Stimulated activated naive CD8-positive, alpha-beta T cell treated with anti-CD3 and anti-CD28 coated beads, Interleukin-15, amount 100 ng/mL, for 72 hours (primary cell): ENCODE measurements around the gene C1S.
"Not testable (repeated sequence)": the region's sequence is repeated elsewhere in the genome, so short reads cannot be mapped to it uniquely, and the experiment has no call there.

Source experiments
- ATAC-seq: fragments of 150-1000 bp; cut with Tn5 transposase; 2 replicates; pipeline ENCODE4 v1.10.0; 2021; ENCODE audit warnings: mild to moderate bottlenecking, moderate library complexity
- DNase-seq, 2 donors: peaks; one replicate each; pipeline ENCODE4 v3.0.0; 2021 to 2022
- H3K27ac Mint-ChIP-seq, 2 donors: one replicate each; pipeline ENCODE4 v1.8.0; 2022; ENCODE audit warnings: mild to moderate bottlenecking in 2 of 2, mixed read lengths in 2 of 2, moderate library complexity in 2 of 2
- H3K27me3 Mint-ChIP-seq: one replicate; pipeline ENCODE4 v1.8.0; 2022; ENCODE audit warnings: mixed read lengths
- H3K4me1 Mint-ChIP-seq: one replicate; pipeline ENCODE4 v1.8.0; 2022; ENCODE audit warnings: mild to moderate bottlenecking, mixed read lengths
- H3K4me3 Mint-ChIP-seq, 2 donors: one replicate each; pipeline ENCODE4 v1.8.0; 2022; ENCODE audit warnings: mild to moderate bottlenecking in 2 of 2, mixed read lengths in 2 of 2, moderate library complexity in 1 of 2
- H3K9me3 Mint-ChIP-seq, 2 donors: one replicate each; pipeline ENCODE4 v1.8.0; 2022; ENCODE audit warnings: mixed read lengths in 2 of 2

The C1S gene

DNA sequence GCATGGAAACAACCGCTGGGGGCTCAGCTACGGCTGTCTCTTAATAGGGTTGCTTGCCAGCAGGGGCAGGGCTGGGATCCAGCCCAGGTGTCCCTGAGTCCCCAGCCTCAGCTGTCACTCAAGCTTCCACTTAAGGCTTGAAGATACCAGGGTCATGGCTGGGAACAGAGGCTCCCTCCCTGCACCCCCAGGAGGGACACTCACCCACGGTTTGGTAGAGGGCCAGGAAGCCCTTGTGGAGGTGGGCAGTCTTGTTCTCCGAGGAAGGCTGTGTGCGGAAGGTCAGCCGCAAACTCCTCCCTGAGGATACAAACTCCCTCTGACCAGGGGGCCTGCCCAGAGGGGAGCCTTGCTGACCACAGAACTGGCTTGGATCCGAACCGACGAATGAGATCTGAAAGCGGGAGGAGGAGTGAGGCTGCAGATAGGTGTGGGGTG lies 41.2 kb downstream of the C1S start:
- Mint-ChIP-seq H3K4me3 (no peak overlapping the region), H3K27me3 (no peaks in the 10 kb centered on the region), H3K4me1 (peaks cover 30% of the 10 kb centered on the region), H3K27ac (no peak overlapping the region), H3K9me3 (peaks cover 13 to 14% of the 10 kb centered on the region in 2 donors)
- DNase-seq = no peak
- no peak for ATAC-seq

DNA sequence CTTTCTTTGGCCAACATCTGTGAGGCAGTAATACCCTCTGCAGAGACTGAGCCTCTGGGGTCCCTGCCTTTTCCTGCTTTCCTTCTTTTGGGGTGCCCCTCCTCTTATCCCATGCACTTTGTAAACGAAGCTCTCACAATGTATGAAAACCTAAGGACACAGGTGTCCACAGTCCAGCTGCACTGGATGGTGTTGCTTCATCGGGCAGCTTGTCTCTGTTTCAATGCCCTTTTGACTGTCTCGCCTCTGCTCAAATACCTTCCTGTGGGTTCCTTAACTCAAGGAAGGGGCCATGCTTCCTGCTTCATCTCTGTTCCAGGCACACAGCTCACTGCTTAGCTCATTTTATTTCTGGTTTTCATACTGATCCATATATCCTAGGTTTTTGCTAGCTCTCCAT lies 42.1 kb downstream of the C1S start:
- no peak for ATAC-seq
- H3K27ac Mint-ChIP-seq = peak overlapping the region; percentile 29 to 85
- no peaks in the 10 kb centered on the region for H3K27me3 Mint-ChIP-seq
- no peak overlapping the region for H3K4me3 Mint-ChIP-seq
- H3K9me3 Mint-ChIP-seq = peaks cover 13 to 16% of the 10 kb centered on the region in 2 donors
- H3K4me1 Mint-ChIP-seq = peaks cover 31% of the 10 kb centered on the region
- DNase-seq = no peak

DNA sequence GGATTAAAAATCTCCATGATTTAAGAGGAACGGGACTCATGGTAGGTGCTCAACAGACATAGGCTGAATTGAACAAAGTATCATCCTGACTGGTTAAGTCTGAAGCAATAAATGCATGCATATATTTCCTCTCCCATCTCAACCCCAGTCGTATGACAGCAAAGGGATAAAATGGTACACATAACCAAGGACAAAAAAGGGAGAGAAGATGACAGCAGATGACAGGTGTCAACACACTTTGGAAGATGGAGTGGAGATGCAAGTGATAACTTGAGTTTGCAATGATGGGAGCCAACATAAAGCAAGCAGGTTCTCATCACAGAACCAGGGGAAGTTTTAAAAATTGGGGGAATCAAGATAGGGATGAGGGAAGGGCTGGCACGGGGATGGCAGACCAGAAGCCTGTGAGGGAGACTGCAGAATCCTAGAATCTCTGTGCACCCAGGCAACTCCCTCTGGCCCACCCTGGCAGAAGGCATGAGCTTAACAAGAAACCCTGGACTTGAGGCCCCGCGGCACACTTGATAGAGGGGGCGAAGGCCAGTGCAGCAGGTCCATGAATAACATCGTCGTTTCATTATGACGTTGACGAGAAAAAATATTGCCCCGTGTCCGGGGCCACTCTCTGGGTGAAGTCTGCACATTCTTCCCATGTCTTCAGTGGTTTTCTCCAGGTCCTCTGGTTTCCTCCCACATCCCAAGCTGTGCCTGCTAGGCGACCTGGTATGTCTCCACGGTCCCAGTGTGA lies 43.5 kb downstream of the C1S start:
- Mint-ChIP-seq H3K4me3 (no peak overlapping the region), H3K27ac (no peak overlapping the region), H3K9me3 (peaks cover 13 to 16% of the 10 kb centered on the region in 2 donors), H3K27me3 (no peaks in the 10 kb centered on the region), H3K4me1 (peaks cover 38% of the 10 kb centered on the region)
- no peak for ATAC-seq
- DNase-seq = no peak

DNA sequence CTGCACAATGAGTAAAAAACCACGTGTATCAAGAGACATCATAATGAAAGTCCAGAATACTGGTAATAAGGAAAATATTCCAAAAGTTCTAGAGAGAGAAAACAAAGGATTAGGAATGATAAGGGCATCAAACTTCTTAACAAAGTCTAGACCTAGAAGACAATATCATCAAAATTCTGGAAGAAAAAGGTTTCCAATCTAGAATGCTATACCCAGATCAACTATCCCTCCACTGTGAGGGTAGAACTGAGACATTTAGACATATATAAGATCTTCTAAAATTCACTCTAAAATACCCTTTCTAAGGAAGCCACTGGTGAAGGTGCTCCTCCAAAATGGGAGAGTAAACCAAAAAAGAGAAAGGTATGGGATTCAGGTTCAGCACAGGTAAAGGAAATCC lies 45.6 kb downstream of the C1S start:
- H3K4me1 Mint-ChIP-seq = peaks cover 55% of the 10 kb centered on the region

DNA sequence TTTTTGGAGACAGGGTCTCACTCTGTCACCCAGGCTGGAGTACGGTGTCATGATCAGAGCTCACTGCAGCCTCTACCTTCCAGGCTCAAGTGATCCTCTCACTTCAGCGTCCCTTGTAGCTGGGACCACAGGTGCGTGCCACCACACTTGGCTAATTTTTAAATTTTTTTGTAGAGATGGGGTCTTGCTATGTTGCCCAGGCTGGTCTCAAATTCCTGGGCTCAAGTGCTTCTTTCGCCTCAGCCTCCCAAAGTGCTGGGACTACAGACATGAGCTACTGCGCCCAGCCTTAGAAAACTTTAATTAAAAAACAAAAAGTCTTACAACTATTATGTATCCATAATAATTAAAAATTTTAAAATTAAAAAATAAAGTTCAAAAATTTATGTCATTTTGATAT lies 46.7 kb downstream of the C1S start:
- H3K4me3 Mint-ChIP-seq, ATAC-seq: not testable (repeated sequence)
- H3K4me1 Mint-ChIP-seq = peaks cover 56% of the 10 kb centered on the region

More for the DNA sequence above, 45.6 kb downstream of the C1S start:
- H3K27ac Mint-ChIP-seq = no peak overlapping the region
- ATAC-seq (no peak), DNase-seq (no peak)
- H3K4me3 Mint-ChIP-seq = no peak overlapping the region
- peaks cover 13 to 16% of the 10 kb centered on the region in 2 donors for H3K9me3 Mint-ChIP-seq
- no peaks in the 10 kb centered on the region for H3K27me3 Mint-ChIP-seq

DNA sequence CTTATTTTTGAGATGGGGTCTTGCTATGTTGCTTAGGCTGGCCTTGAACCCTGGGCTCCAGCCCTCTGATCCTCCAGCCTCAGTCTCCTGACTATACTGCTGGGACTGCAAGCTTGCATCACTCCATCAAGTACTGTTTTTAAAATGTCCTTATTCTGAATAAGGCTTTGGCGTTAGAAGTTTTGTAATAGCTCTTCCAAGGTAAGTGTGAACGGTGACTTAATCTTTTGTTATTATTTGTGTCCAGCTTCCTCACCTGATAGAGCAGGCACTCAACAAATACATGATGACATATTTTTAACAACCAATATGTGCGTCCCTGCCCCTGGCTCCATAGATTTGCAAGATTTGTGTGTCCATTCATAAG lies 47.1 kb downstream of the C1S start:
- no peak for ATAC-seq
- no peak for DNase-seq
- Mint-ChIP-seq H3K27me3 (no peaks in the 10 kb centered on the region), H3K4me3 (peak overlapping the region; percentile 92 to 98), H3K27ac (peak overlapping the region; percentile 97 to 98), H3K9me3 (peaks cover 13 to 16% of the 10 kb centered on the region in 2 donors), H3K4me1 (peaks cover 56% of the 10 kb centered on the region)

More for the DNA sequence above, 46.7 kb downstream of the C1S start:
- H3K27ac Mint-ChIP-seq, H3K27me3 Mint-ChIP-seq, DNase-seq: not testable (repeated sequence)
- peaks cover 13 to 16% of the 10 kb centered on the region in 2 donors for H3K9me3 Mint-ChIP-seq

DNA sequence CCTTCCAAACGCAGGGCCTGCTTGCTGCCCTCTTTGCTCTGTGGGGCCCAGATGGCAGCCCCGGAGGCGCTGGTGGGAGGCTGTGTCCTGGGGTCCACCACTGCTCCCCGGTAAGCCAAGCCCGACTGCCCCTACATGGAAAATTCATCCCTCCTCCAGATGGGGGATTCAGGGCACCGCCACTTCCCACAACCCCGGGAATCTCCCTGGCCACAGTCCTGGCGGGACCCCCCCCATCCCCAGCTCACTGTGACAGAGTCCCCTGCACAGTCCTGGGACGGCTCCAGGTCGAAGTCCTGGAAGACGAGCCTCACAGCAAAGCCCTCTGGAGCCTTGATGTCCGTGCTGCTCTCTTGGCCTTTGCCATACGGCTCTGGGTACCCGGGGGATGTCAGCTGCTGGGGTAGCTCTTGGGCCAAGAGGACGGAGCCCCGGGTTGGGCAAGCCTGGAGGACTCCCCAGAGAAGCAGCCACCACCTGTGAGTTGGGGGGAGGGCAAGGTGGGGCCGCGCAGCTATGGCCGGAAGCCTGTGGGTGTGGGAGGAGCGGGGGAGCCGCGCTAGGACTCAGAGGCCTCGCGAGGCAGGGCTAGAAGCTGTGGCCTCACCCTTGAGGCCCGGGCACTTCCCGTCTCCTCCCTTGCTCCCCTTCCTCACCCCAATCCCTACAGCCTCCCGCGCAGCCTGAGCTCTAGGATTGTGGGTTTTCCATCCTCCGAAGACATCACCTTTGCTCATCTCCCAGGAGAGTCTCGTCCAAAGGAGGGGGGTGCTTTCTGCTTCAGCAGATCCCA lies 47.7 kb downstream of the C1S start:
- H3K27ac Mint-ChIP-seq = peak overlapping the region; percentile 97 to 98
- DNase-seq (peak; percentile 77 to 87), ATAC-seq (peak; percentile 98)
- H3K4me3 Mint-ChIP-seq = peak overlapping the region; percentile 92 to 98
- peaks cover 57% of the 10 kb centered on the region for H3K4me1 Mint-ChIP-seq
- peaks cover 13 to 16% of the 10 kb centered on the region in 2 donors for H3K9me3 Mint-ChIP-seq
- no peaks in the 10 kb centered on the region for H3K27me3 Mint-ChIP-seq

DNA sequence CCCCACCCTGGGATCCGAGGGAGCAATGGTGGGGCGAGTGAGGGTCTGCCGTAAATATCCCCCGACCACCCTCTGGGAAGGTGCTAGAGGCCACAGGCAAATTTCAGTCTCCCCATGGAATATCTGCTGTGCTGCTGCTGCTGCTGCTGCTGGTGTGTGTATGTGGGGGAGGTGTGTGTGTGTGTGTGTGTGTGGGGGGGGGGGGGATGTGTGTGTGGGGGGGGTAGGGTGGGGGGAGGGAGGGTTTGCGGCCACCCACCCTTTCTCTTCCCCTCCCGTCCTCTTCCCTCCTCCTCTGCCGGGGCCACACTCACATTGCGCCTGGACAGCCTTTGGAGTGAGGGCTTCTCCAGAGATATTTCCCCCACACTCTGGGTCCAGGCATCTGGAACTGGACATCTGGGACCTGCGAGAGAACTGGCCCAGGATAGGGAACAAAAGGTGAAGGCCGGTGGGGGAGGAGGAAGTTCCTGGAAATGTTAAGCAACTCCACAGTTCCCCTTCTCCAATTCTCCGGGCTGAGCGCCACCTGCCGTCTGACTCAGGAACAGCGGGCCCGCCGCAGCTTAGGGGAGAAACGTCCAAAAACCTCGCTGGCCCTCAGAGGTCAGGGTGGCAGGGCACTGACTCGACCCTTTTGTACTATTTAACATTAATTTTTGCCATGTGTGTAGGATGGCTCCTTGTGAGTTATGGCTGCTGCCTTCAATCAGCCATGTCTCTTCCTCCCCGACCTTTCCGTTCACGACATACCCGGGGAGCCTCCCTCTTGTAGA lies 48.5 kb downstream of the C1S start, which contains the start of gene C1RL:
Gene C1RL, minus strand, starts transcription at position 419 of the 776 bp plus-strand sequence. Its CDS starts 34 bp downstream, at position 385.
- Mint-ChIP-seq H3K27ac (peak within 1 kb of the TSS; percentile 97 to 98), H3K9me3 (peaks cover 13 to 16% of the 10 kb centered on the region in 2 donors), H3K4me1 (peaks cover 55% of the 10 kb centered on the region), H3K4me3 (peak within 1 kb of the TSS; percentile 92 to 98), H3K27me3 (no peaks in the 10 kb centered on the region)
- DNase-seq = peak; percentile 77 to 80
- ATAC-seq = peak; percentile 32

DNA sequence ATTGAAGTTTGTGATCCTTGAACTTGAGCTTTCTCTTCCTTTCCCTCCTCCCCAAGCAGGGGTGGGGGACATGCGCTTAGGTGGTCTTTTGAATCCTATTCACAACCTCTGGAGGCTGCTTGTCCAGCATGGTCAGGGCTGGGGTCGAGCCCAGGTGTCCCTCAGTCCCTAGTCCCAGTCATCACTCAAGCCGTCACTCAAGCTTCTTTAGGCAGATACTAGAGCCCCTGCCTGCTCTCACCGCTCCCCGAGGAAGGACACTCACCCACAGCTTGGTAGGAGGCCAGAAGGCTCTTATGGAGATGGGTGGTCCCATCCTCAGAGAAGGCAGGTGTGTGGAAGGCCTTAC lies 49.0 kb downstream of the C1S start:
- Mint-ChIP-seq H3K4me1 (peaks cover 52% of the 10 kb centered on the region), H3K4me3 (peak overlapping the region; percentile 92 to 98), H3K27ac (peak overlapping the region in 1 of 2 donors; percentile 61), H3K27me3 (no peaks in the 10 kb centered on the region), H3K9me3 (peaks cover 13 to 16% of the 10 kb centered on the region in 2 donors)
- DNase-seq (no peak), ATAC-seq (no peak)

DNA sequence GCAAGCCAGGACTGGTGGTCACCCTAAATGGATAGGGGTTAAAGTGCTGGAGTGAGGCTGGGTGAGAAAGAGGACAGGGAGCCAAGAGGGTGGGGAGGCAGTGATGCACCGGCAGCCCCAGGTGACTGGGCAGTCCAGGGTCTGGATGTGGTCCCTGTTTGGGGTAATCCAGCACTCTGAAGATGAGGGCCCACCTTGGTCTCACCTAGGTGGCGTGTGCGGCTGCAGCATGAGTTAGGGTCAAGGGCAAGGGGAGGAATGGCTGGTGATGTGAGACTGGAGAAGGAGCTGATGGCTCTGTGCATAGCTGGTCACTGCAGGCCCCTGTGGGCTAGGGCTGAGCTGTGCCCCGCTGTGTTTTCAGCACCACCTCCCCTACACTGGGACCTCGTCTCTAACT lies 50.1 kb downstream of the C1S start:
- Mint-ChIP-seq H3K27me3 (no peaks in the 10 kb centered on the region), H3K9me3 (peaks cover 9 to 12% of the 10 kb centered on the region in 2 donors), H3K27ac (no peak overlapping the region), H3K4me1 (peaks cover 56% of the 10 kb centered on the region), H3K4me3 (no peak overlapping the region)
- ATAC-seq (no peak), DNase-seq (no peak)

DNA sequence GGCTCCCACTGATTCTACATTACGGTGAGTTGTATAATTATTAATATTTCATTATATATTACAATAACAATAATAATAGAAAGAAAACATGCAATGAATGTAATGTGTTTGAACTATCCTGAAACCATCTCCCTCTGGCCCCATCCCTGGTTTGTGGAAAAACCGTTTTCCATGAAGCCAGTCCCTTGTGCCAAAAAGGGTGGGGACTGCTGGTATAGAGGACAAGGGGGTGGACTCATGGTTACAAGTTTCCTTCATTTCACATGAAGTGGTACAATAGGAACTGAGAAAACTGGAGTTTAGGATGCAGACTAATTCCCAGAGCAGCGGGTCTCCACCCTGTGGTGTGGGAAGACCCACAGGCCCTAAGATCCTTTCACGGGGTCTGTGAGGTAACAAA lies 51.5 kb downstream of the C1S start:
- Mint-ChIP-seq H3K4me1 (peaks cover 49% of the 10 kb centered on the region), H3K9me3 (no peaks in the 10 kb centered on the region), H3K27me3 (no peaks in the 10 kb centered on the region), H3K27ac (no peak overlapping the region), H3K4me3 (no peak overlapping the region)
- no peak for ATAC-seq
- DNase-seq = no peak

DNA sequence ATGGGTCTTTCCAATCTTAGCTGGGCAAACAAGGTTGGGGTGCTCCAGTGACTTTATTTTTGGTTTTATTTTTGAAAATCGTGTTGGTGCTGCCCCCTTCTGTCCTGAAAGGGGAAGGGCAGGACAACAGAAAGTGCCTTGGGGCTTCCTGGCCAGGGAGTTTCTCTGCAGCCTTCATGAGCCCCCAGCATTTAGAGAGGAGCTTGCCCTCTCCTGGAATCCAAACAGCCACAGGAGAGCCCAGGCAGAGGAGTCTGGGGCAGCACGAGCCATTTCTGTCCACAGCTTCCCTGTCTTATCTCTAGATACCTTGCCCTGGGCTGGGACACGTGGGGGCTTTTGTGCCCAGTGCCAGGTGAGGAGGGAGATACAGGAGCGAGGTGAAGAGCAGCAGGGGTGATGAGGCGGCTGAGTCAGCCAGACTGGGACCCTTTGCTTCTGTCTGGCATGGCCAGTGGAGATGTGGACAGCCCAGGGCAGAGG lies 52.9 kb downstream of the C1S start:
- DNase-seq (peak; percentile 28 to 41), ATAC-seq (peak; percentile 10)
- no peak overlapping the region for H3K27ac Mint-ChIP-seq
- no peaks in the 10 kb centered on the region for H3K9me3 Mint-ChIP-seq
- peaks cover 41% of the 10 kb centered on the region for H3K4me1 Mint-ChIP-seq
- H3K27me3 Mint-ChIP-seq = no peaks in the 10 kb centered on the region
- H3K4me3 Mint-ChIP-seq = no peak overlapping the region

DNA sequence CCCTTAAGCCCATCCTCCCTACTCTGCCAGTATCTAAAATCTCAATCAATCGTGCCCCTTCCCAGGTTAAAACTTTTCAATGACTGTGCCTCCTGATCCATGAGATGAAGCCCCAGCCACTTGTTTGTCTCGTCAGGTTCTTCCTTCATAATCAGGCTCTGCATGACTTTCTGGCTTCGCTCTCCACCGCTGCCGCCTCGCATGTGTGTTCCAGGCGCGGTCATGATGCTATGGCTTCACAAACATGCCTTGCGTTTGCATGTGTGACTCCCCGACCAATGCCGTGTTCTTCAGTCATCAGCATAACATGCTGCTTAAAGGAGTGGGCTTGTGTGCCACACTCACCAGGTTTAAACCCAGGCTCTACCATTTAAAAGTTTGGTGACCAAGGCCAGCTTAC lies 53.5 kb downstream of the C1S start:
- no peaks in the 10 kb centered on the region for H3K9me3 Mint-ChIP-seq
- no peak overlapping the region for H3K4me3 Mint-ChIP-seq
- H3K4me1 Mint-ChIP-seq = peaks cover 41% of the 10 kb centered on the region
- no peak for DNase-seq
- H3K27ac Mint-ChIP-seq = no peak overlapping the region
- no peak for ATAC-seq
- H3K27me3 Mint-ChIP-seq = no peaks in the 10 kb centered on the region

DNA sequence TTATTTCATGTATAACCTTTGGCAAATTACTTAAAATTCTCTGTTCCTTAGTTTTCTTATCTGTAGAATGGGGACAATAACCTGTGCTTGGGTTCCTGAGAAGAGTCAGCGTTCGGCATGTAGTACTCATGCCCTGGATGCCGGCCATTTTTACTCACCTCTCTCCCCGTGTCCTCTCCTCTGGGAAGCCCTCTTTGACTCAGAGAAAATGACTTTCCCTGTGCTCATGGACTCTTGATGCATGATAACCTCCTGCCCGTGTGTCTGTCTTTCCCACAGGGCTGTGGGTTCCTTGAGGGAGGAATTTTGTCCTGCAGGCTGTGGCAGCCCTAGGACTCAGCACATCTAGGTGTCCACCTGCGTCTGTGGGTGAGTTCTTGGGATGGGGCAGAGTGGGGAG lies 54.3 kb downstream of the C1S start:
- Mint-ChIP-seq H3K4me3 (no peak overlapping the region), H3K9me3 (no peaks in the 10 kb centered on the region), H3K27ac (no peak overlapping the region), H3K4me1 (peaks cover 34% of the 10 kb centered on the region), H3K27me3 (no peaks in the 10 kb centered on the region)
- DNase-seq = no peak
- ATAC-seq = no peak

DNA sequence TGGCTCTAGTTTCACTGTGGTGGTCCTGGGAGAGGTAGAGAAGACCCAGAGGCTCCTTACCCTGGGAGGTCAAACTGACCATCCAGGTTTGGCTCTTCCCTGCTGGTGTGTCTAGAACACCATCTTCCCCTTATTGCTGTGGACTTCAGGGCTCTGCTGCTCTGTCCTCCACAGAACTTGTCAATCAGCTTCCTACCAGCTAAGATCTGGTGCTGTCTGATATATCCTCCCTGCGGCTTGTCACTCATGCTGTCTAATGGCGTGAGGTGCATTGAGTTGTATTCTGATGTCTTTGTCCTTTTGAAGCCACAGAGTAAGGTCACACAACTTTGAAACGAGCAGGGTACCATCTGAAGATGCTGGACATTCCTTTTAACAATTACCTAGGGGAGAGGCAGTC lies 55.7 kb downstream of the C1S start:
- no peak overlapping the region for H3K27ac Mint-ChIP-seq
- ATAC-seq (no peak), DNase-seq (no peak)
- H3K4me1 Mint-ChIP-seq = peaks cover 21% of the 10 kb centered on the region
- H3K27me3 Mint-ChIP-seq = no peaks in the 10 kb centered on the region
- no peaks in the 10 kb centered on the region for H3K9me3 Mint-ChIP-seq
- no peak overlapping the region for H3K4me3 Mint-ChIP-seq
